Body of pancreas (tissue), 4 donors: Measurements from ENCODE around the gene DTX4. TPM values are rescaled to one million over a fixed set of nuclear protein-coding genes. Genes with fewer than 3 reads are reported as not detected.

Source experiments
- ATAC-seq: fragments of 150-250 bp; one replicate; pipeline ENCODE4 v1.9.1; 2016
- DNase-seq, 4 donors: peaks; one replicate each; pipeline ENCODE4 v3.0.0-alpha.2; 2019
- H3K27ac ChIP-seq, 4 donors: fragments of 200-600 bp; sonication (generic); 1 replicate in 3 of 4; 2 replicates in 1 of 4; pipeline versions ENCODE4 v1.5.1 to v1.6.1; 2016 to 2019; ENCODE audit warnings: mild to moderate bottlenecking in 1 of 4, mixed read lengths in 1 of 4, moderate library complexity in 1 of 4
- H3K27me3 ChIP-seq, 2 donors: fragments of 200-600 bp; sonication (generic); one replicate each; pipeline ENCODE4 v1.6.0; 2016; ENCODE audit warnings: mild to moderate bottlenecking in 1 of 2
- H3K36me3 ChIP-seq, 2 donors: fragments of 200-600 bp; sonication (generic); replicated peaks in 1 of 2; 2 replicates each; pipeline ENCODE4 v1.5.1; 2016; ENCODE audit warnings: low read depth in 2 of 2; ENCODE audit not compliant: insufficient read depth in 1 of 2
- H3K4me1 ChIP-seq: fragments of 200-600 bp; sonication (generic); one replicate; pipeline ENCODE4 v1.6.0; 2016
- H3K4me3 ChIP-seq, 2 donors: fragments of 200-600 bp; sonication (generic); 1 replicate in 1 of 2; 2 replicates in 1 of 2; pipeline ENCODE4 v1.5.1; 2016 to 2019
- H3K9me3 ChIP-seq, 3 donors: fragments of 200-600 bp; sonication (generic); 1 replicate in 2 of 3; 2 replicates in 1 of 3; pipeline ENCODE4 v1.5.1; 2016
- POLR2A ChIP-seq, 3 donors: fragments of 450-650 bp; IDR thresholded peaks; one replicate each; pipeline ENCODE4 v1.6.1; 2016; ENCODE audit warnings: antibody characterized with exemption in 3 of 3, mild to moderate bottlenecking in 2 of 3
- WGBS, 2 donors: methylation state at CpG; one replicate each; pipeline ENCODE4 v1.1.5; 2017; 5-methylcytosine and 5-hydroxymethylcytosine counted together
- intact Hi-C: fragments of 100-400 bp; cut with DNase I; formaldehyde crosslinking; loops from one replicate; pipeline ENCODE4 v1.15.1; 2023
- total RNA-seq, 2 donors: library from RNA; depleted of rRNA; stranded (reverse); fragments of >200 nt; gene quantifications; one replicate each; pipeline ENCODE4 v1.1.0, GENCODE V29; 2016
- TF ChIP-seq, protein P1 (sequence below), 7 experiments: fragments of 450-650 bp in 4 of 7; fragments of 200-600 bp in 3 of 7; sonication (generic) in 3 of 7; IDR thresholded peaks; one replicate each; pipeline ENCODE4 v1.5.1; 2016 to 2019; ENCODE audit warnings: antibody characterized with exemption in 7 of 7

The DTX4 gene
- total RNA-seq, 2 donors from 2014 or later, result 9.6 to 10.4 TPM

DNA sequence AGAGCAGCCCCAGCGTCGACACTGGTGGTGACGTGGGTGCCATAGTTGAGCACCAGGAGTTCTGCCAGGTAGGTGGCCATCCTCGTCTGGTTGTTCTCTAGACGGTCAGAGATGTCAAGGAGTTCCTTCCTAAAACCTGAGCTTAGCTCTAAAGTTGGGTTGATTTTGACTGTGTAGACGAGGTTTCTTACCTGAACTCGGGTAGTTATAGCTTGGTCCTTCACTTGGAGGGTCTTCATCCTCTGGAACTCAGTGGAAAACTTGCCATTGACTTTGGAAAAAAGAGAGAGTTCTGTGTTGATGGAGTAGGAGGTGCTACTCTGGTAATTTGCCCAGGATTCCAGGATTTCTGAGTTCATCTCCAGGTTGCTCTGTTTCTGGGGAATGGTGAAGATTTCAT lies 40.3 kb downstream of the DTX4 start:
- intact Hi-C loops, result no loop called here
- H3K27me3 ChIP-seq, result no peaks in the 10 kb centered on the region
- WGBS, 2 donors, result 73 to 77% methylated on average over 7 of the region's 7 CpGs
- H3K27ac ChIP-seq, result no peak overlapping the region
- no peak for DNase-seq
- H3K4me3 ChIP-seq, result no peak overlapping the region
- peaks cover 7% of the 10 kb centered on the region for H3K4me1 ChIP-seq
- ATAC-seq, result no peak
- no peaks in the 10 kb centered on the region for H3K36me3 ChIP-seq
- no peaks in the 10 kb centered on the region for H3K9me3 ChIP-seq
- TF ChIP-seq, protein P1, sequence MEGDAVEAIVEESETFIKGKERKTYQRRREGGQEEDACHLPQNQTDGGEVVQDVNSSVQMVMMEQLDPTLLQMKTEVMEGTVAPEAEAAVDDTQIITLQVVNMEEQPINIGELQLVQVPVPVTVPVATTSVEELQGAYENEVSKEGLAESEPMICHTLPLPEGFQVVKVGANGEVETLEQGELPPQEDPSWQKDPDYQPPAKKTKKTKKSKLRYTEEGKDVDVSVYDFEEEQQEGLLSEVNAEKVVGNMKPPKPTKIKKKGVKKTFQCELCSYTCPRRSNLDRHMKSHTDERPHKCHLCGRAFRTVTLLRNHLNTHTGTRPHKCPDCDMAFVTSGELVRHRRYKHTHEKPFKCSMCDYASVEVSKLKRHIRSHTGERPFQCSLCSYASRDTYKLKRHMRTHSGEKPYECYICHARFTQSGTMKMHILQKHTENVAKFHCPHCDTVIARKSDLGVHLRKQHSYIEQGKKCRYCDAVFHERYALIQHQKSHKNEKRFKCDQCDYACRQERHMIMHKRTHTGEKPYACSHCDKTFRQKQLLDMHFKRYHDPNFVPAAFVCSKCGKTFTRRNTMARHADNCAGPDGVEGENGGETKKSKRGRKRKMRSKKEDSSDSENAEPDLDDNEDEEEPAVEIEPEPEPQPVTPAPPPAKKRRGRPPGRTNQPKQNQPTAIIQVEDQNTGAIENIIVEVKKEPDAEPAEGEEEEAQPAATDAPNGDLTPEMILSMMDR (IDR thresholded peaks at IDR 0.05), result no peak

- H3K9me3 ChIP-seq, result no peaks in the 10 kb centered on the region
- DNase-seq (peak in 1 of 4 donors; percentile 22), ATAC-seq (no peak)
- H3K4me3 ChIP-seq, result no peak within 1 kb of the TSS
- no peaks in the 10 kb centered on the region for H3K27me3 ChIP-seq
- no peaks in the 10 kb centered on the region for H3K36me3 ChIP-seq
- TF ChIP-seq, protein P1 (IDR thresholded peaks at IDR 0.05), result no peak
- TF ChIP-seq POLR2A (IDR thresholded peaks at IDR 0.05), result peak in 1 of 3 donors; percentile 27
- no peak within 1 kb of the TSS for H3K27ac ChIP-seq
- WGBS, 2 donors, result 72 to 73% methylated on average over 10 of the region's 10 CpGs
- peaks cover 2% of the 10 kb centered on the region for H3K4me1 ChIP-seq
- intact Hi-C loops, result no loop called here
Observed at GRCh38 chr11:59212744-59213631, 41.1 kb downstream of the DTX4 start, which contains the start of gene MPEG1. Gene MPEG1 (minus strand): TSS chr11:59212927. CDS start chr11:59212865, 62 bp downstream.

GRCh38 chr11:59214141-59214893 lies 42.4 kb downstream of the DTX4 start:
- Histone ChIP-seq H3K27me3 (no peaks in the 10 kb centered on the region), H3K36me3 (no peaks in the 10 kb centered on the region), H3K4me1 (no peaks in the 10 kb centered on the region), H3K4me3 (no peak overlapping the region), H3K9me3 (no peaks in the 10 kb centered on the region), H3K27ac (peak overlapping the region in 1 of 4 donors; percentile 16)
- no peak for DNase-seq
- intact Hi-C loops, result no loop called here
- no peak for TF ChIP-seq POLR2A (IDR thresholded peaks at IDR 0.05)
- TF ChIP-seq, protein P1 (IDR thresholded peaks at IDR 0.05), result no peak
- no peak for ATAC-seq
- WGBS, 2 donors, result 60 to 68% methylated on average over 2 of the region's 2 CpGs

DNA sequence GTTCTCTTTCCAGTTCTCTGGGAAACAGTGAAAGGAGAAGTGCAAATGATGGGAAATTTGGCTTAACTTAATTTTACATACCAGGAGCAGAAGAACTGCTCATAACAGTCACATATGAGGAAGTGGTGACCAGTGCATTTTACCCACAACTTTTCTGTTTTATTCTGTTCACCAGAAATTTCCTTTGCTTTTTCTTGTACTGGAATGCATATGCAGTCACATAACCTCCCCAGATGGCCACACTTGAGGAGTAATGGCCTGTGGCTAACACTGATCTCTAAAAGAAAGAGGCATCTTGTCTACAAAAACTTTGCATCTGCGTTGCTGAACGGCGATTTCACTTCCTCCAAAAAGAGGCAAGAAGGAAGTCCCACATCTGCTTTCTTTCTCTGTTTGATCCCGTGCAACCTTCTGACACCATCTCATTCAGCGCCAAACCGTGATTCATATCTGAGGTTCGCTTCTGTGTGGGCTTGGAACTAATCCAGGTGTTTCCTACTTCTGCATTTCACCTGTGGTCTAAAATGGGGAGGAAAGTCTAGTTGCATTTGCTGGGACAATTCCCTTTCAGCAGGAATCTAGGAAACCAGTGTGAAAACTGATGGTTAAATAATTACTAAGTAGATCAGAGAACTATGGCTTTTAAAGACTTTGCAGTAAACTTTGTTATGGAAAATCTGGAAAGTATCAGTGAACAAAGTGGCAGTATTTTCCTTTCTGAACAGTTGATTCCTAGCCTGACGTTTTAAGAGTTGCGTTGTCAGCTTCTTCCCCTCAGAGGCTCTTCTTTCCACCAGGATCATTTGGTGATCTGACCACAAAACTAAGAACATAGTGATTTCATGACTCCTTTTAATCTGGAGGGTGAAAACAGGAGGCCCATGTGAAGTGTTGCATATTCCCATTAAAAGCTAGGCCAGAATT lies 45.0 kb downstream of the DTX4 start:
- Histone ChIP-seq H3K4me1 (no peaks in the 10 kb centered on the region), H3K4me3 (no peak overlapping the region), H3K27ac (peak overlapping the region in 2 of 4 donors; percentile 7 to 65), H3K36me3 (no peaks in the 10 kb centered on the region), H3K27me3 (no peaks in the 10 kb centered on the region), H3K9me3 (no peaks in the 10 kb centered on the region)
- ATAC-seq, result peak; percentile 45
- peak in 3 of 4 donors; percentile 26 to 78 (median 26) for DNase-seq
- intact Hi-C loops, result no loop called here
- WGBS, 2 donors, result 35 to 56% methylated on average over 9 of the region's 9 CpGs
- TF ChIP-seq POLR2A (IDR thresholded peaks at IDR 0.05), result no peak
- TF ChIP-seq, protein P1 (IDR thresholded peaks at IDR 0.05), result no peak
